ENCODE measurements around the gene CX3CR1.

DNA sequence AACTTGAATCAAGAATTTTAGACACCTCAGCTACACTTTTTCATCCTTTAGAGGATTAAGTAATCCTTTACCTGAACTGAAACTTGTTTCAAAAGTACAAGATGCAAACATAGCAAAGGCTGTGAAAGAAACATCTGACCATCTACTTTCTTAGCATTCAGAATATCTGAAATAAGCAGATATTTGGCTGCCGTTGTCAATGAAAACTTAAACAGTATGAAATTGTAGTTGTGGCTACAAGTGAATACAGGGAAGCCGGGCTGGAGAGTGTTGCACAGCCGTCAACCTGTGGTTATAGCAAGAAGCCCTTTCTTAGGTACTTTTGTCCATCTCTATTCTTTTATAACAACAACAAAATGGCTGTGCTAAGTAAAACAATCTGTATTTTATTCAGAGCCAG lies 6.9 kb upstream of the CX3CR1 start:
- TF ChIP-seq ZNF274 (IDR thresholded peaks at IDR 0.05; ENCODE audit: low read depth, low read length) (no peak), SUZ12 (IDR thresholded peaks at IDR 0.05; ENCODE audit: extremely low read depth, insufficient read depth, insufficient read length) (no peak), YY1 (IDR thresholded peaks at IDR 0.05; ENCODE audit: insufficient read depth, insufficient read length) (no peak)

Data from NT2/D1 (cell line).